Activated CD8-positive, alpha-beta memory T cell treated with anti-CD3 and anti-CD28 coated beads, Interleukin-2, amount 50 U/mL, for 48 hours (primary cell): ENCODE results near the gene ASB12.
"Not testable (repeated sequence)": the region's sequence is repeated elsewhere in the genome, so short reads cannot be mapped to it uniquely, and the experiment has no call there.

ENCODE experiments used
- DNase-seq: peaks from one replicate; pipeline ENCODE4 v3.0.0-alpha.2; 2020

Gene ASB12, protein sequence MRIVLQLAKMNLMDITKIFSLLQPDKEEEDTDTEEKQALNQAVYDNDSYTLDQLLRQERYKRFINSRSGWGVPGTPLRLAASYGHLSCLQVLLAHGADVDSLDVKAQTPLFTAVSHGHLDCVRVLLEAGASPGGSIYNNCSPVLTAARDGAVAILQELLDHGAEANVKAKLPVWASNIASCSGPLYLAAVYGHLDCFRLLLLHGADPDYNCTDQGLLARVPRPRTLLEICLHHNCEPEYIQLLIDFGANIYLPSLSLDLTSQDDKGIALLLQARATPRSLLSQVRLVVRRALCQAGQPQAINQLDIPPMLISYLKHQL

GRCh38 chrX:64230123-64230970 lies at the start of gene ASB12:
Gene ASB12 (minus strand): TSS chrX:64230607. CDS start chrX:64225650, 4,957 bp downstream.
- DNase-seq: no peak

- no peak for DNase-seq
These were observed 34.9 kb upstream of the ASB12 start for GRCh38 chrX:64265265-64265664.

DNA sequence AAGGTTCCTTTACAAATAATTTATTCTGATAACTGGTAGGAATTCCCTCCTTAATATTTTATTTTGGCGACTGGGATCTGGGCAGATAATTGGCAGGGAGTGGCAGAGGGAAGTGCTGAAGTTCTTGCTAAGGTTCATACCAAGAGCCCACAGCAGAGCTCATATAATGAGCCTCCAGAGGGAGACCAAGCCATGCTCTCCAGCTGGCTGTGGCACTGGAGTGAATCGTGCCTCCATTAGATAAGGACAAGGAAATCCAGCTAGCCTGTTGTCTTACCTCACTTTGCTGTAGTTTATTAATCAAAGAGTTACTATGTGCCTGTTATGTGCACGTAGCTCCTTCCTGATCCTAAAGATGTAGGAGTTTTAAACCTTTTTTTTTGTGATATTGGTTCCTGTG lies 1.3 kb downstream of the ASB12 start:
- DNase-seq: no peak

DNA sequence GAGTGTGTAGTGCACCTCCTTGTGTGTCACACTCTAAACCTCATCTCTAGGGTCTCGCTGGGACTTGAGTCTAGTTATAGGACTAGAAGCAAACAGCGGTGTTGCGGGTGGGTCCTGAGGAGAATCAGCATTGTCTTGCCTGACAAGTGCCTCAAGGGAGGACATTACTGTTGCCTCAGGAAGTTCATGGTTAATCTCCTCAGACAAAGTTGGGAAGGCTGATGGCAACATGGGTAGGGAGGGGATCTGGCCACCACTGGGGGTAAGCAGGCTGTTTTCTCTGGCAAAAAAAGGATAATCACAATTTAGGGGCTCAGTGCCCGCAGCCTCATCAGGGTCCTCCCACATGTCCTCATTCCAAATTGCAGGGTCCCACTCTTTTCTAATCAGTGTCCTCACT lies 12.4 kb downstream of the ASB12 start:
- no peak for DNase-seq

DNA sequence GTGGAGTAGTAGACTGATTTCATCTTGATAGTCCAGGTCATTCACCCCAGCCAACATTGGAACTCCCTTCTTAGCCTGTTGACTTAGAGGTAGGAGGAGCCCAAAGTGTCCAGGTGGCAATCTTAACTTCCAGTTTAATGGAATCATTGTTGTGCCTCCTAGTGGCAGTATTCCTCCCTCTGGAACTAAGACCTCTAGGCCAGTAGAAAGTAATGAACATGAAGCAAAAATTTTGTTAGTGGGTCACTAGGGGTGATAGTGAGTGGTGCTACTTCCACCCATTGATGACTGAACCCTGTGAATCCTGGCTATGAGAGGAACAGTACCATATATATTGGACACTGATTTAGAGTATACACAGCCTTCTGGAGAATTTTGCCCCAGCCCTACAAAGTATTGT lies 16.4 kb downstream of the ASB12 start:
- not testable (repeated sequence) for DNase-seq

- no peak for DNase-seq
These were observed 23.7 kb downstream of the ASB12 start for GRCh38 chrX:64206556-64207162.

DNA sequence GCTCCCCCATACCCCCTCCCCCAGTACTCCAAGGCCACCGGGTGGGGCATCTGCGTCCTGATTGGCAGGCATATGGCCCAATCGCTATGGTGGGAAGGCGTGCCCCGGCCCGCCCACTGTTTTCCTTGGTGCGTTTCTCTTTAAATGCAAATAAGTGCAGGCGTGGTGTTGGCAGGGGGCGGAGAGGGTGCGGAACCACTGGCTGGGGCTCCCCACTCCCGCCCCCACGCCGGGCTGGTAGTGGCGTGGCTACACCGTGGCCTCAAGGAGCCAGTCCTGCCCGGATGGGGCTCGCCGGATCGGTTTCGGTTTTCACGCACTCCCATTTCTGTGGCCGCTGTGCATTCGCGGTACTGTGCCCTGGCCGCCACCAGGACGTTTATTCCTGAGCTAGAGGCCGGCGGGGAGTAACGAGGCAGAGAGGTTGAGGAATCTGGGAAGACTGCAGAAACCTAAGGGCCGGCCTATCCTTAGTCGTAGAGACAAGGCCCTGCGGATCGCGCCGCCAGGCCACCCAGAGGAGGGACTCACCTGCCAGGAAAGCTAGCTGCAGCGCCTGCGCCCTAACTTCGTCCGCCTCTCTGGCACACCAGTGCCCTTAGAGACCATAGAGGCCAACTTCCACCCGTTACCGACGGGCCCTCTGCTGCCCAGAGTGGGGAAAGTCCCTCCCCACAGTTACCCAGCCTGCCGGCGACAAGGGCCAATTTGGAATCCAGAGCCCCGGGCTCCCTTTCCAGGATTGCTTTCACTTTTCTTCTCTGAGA lies 24.5 kb downstream of the ASB12 start:
- peak; percentile 88 for DNase-seq

- no peak for DNase-seq
These were observed 25.0 kb downstream of the ASB12 start, which contains the start of gene AMER1 for GRCh38 chrX:64205441-64205734. Gene AMER1 (minus strand): TSS chrX:64205708. CDS start chrX:64193286, 12,422 bp downstream.

DNA sequence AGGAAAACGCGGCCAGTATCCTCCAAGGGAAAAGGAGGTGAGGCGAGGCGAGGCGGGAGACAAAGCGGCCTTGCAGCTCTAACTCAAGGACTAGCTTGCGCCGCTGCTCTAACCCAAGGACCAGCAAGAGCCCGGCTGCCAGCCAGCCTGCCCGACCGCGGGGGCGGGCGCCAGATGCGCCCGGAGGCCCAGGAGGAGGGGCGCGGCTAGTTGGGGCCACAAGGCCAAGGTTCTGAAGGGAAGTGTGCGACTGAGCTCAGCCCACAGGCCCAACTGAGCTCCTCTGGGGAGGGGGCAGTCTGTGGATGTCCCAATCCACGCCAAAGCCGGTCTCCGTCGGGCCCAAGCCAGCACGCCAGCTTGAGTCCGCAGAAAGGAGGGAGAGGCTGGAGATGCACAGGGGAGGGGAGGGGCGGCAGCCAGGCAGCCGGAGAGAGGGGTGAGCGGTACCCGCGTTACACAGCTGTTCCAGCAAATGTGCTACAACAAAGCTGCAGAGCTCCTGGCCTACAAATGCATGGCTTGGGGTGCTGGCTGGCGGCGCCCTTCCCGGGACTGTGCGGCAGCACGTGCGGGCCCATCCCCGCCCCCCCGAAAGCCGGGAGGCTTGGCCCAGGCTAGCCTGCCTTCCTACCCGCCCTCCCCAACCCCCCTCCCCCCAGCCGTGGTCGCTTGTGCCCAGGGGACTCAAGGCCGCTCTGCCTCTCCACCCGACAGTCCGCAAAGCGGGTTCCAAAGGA lies 25.5 kb downstream of the ASB12 start:
- DNase-seq: peak; percentile 59

DNA sequence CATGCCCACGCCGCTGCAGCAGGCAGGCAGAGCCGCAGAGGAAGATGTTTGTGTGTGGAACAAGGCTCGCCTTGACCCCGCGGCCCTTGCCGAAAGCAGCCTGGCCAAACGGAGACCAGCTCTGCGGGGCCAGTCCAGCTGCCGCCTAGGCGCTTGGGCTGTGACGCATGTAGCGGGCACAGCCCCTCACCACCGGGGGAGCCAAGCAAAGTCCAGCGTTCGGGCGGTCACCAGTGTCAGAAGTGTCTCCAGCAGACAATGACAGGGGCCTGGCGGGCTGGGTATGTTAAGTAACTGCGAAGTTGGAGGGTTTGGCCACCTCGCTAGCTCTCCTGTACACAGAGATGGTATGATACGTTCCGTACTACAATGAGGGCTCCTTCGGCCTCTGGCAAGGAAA lies 26.2 kb downstream of the ASB12 start:
- no peak for DNase-seq

DNA sequence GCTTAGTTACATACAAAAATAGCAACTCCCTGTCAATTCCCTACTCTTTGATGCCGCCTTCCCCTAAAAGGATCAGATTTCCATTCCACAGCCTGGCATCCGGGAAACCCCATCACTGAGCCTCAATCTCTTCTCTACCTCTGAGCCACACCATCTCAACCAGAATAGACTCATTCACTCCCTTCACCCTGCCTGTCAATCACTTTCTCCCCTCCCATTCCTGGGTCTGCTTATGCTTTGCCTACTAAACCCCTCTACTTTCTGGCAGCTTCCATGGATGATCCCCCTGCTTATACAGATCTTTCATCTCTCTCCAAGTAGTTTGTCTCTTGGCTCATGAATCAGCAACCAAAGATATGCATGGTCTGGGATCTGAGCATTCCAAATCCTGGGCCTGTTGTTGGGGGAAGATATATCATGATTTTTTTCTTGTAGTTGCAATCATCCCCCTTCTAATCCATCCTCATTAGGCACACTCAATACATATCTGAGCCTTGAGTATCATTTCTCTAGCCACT lies 27.5 kb downstream of the ASB12 start:
- no peak for DNase-seq

GRCh38 chrX:64198036-64198435 lies 32.4 kb downstream of the ASB12 start:
- DNase-seq: no peak

- DNase-seq: no peak
These were observed 33.8 kb downstream of the ASB12 start for GRCh38 chrX:64196606-64197005.

- no peak for DNase-seq
These were observed 34.5 kb downstream of the ASB12 start for GRCh38 chrX:64195862-64196261.

GRCh38 chrX:64192673-64193072 lies 37.7 kb downstream of the ASB12 start:
- DNase-seq: no peak

- no peak for DNase-seq
These were observed 38.4 kb downstream of the ASB12 start for GRCh38 chrX:64192040-64192439.

GRCh38 chrX:64191281-64192010 lies 39.0 kb downstream of the ASB12 start:
- DNase-seq: no peak

DNA sequence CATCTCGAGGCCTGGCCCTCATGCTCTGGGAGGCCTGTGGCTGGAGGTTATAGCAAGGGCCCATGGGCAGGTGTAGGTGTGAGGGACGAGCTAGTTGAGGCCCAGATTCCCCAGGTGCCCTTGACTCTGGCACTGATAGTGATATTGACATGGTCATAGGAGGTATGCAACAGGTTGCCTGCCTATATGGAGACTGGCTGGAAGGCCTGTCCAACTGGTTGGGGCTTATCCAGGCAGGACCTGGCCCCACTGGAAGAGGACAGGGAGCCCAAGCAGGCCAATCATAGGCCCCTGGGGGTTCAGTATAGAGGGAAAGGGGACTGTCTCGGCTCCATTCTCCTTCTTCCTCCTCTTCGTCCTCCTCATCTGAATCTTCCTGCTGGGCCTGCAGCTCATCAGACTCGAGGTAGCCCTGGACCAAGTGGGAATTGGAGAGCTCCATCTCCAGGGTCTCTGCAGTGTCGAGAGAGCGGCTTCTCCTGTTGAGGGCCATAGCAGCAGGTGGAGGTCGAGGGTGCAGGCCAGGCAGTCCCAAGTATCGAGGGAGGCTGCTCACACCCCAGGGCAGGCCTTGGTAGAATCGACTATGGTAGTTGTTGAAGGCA lies 40.2 kb downstream of the ASB12 start:
- no peak for DNase-seq

GRCh38 chrX:64188901-64189300 lies 41.5 kb downstream of the ASB12 start:
- no peak for DNase-seq

- DNase-seq: no peak
These were observed 42.7 kb downstream of the ASB12 start for GRCh38 chrX:64187762-64188150.
